Natural killer cell (primary cell): ENCODE results near the gene POLR3F. TPM values are rescaled to one million over a fixed set of nuclear protein-coding genes. Genes with fewer than 3 reads are reported as not detected.

ENCODE experiments used
- ATAC-seq, 3 donors: fragments of 150-1000 bp in 2 of 3; fragments of 200-7000 bp in 1 of 3; cut with Tn5 transposase; 1 replicate in 1 of 3; 2 replicates in 2 of 3; pipeline ENCODE4 v1.10.0; 2021; ENCODE audit warnings: mild to moderate bottlenecking in 2 of 3, moderate library complexity in 2 of 3
- DNase-seq, 2 donors: peaks; one replicate each; pipeline versions ENCODE4 v3.0.0 to v3.0.0-alpha.2; 2013 to 2021; ENCODE audit warnings: mixed read lengths in 1 of 2
- H3K27ac ChIP-seq: one replicate; pipeline ENCODE4 v1.5.1; 2013; ENCODE audit warnings: mild to moderate bottlenecking, low read length
- H3K27me3 ChIP-seq: one replicate; pipeline ENCODE4 v1.6.1; 2013; ENCODE audit warnings: low read length; ENCODE audit not compliant: control insufficient read depth, insufficient read depth
- H3K36me3 ChIP-seq: one replicate; pipeline ENCODE4 v1.6.1; 2013; ENCODE audit warnings: low read length; ENCODE audit not compliant: control insufficient read depth, insufficient read depth
- H3K4me1 ChIP-seq: one replicate; pipeline ENCODE4 v1.6.1; 2013; ENCODE audit warnings: low read length; ENCODE audit not compliant: control insufficient read depth, insufficient read depth
- H3K4me3 ChIP-seq: one replicate; pipeline ENCODE4 v1.5.1; 2013; ENCODE audit warnings: low read length
- H3K9me3 ChIP-seq: one replicate; pipeline ENCODE4 v1.6.1; 2013; ENCODE audit warnings: low read length; ENCODE audit not compliant: control insufficient read depth, insufficient read depth
- H3K27ac Mint-ChIP-seq, 2 donors: one replicate each; pipeline ENCODE4 v1.8.0; 2022; ENCODE audit warnings: mild to moderate bottlenecking in 2 of 2, mixed read lengths in 2 of 2, moderate library complexity in 1 of 2
- H3K27me3 Mint-ChIP-seq, 2 donors: one replicate each; pipeline ENCODE4 v1.8.0; 2022; ENCODE audit warnings: low read depth in 2 of 2, mixed read lengths in 2 of 2
- H3K36me3 Mint-ChIP-seq: one replicate; pipeline ENCODE4 v1.8.0; 2022; ENCODE audit warnings: mixed read lengths
- H3K4me1 Mint-ChIP-seq, 2 donors: one replicate each; pipeline ENCODE4 v1.8.0; 2022; ENCODE audit warnings: mixed read lengths in 2 of 2
- H3K4me3 Mint-ChIP-seq: one replicate; pipeline ENCODE4 v1.8.0; 2022; ENCODE audit warnings: mild to moderate bottlenecking, moderate library complexity, mixed read lengths
- H3K9me3 Mint-ChIP-seq, 2 donors: one replicate each; pipeline ENCODE4 v1.8.0; 2022; ENCODE audit warnings: mixed read lengths in 2 of 2
- CTCF ChIP-seq: fragments of 200-600 bp; IDR thresholded peaks from one replicate; pipeline ENCODE4 v1.8.0; 2022; ENCODE audit warnings: antibody characterized with exemption
- WGBS: methylation state at CpG from one replicate; pipeline ENCODE4 v1.1.7; 2013; ENCODE audit warnings: missing lambda C conversion rate; ENCODE audit not compliant: insufficient coverage; 5-methylcytosine and 5-hydroxymethylcytosine counted together
- intact Hi-C: fragments of 100-400 bp; cut with micrococcal nuclease; formaldehyde crosslinking; loops from one replicate; pipeline ENCODE4 v1.14.2; 2022
- total RNA-seq, 4 donors: library from RNA; stranded (reverse); fragments of 120-200 nt in 1 of 4; gene quantifications; one replicate each; pipeline versions ENCODE4 v1.2.3 to v1.2.4, GENCODE V29; 2013 to 2022

POLR3F gene
- total RNA-seq, 3 donors from 2014 or later (not counting 1 experiment from before 2014, with no cell fraction given), result 8.5 to 10.6 (median 8.8) TPM

DNA sequence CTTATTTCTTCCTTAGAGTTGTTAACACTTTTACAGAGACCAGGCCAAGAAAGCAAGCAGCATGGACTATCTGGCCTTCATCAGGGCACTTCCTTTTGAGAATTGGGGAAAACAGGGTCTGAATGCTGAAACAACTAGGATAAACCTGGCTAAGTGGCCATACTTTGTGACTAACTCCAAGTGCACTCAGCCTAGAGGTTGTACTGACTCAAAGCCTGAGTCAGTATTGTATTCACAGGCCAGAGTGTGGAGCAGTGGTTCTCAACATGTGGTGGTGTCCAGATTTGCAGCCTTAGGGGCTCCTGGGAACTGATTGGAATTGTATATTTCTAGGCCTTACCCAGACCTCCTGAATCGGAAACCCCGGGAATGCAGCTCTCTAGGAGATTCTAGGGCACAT is 60.6 kb downstream of the POLR3F start:
- no peaks in the 10 kb centered on the region for H3K27me3 ChIP-seq
- peaks cover 41% of the 10 kb centered on the region for H3K36me3 Mint-ChIP-seq

DNA sequence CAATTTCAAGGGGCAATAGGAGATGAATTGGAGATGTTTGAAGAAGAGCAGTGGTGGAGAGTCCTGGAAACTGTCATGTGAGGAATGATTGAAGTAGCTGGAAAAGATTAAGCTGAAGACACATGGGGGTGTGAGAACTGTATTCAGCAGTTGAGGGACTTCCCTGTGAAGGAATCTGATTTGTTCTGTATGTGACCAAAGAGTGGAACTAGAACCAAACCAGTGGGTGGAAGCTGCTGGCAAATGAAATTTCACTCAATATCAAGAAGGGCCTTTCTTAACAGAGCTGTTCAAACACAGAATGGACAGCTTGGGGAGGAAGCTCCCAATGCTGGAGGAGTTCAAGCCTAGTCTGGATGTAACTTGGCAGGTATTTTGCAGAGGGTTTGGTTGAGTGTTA is 61.9 kb downstream of the POLR3F start:
- DNase-seq (no peak), ATAC-seq (no peak)
- no peaks in the 10 kb centered on the region for H3K4me1 ChIP-seq
- H3K4me3 ChIP-seq, result no peak overlapping the region
- H3K9me3 ChIP-seq, result no peaks in the 10 kb centered on the region
- TF ChIP-seq CTCF, result no peak
- H3K27ac Mint-ChIP-seq, result peak overlapping the region in 1 of 2 donors; percentile 14
- H3K36me3 Mint-ChIP-seq, result peaks cover 41% of the 10 kb centered on the region
- intact Hi-C loops, result no loop called here
- H3K4me1 Mint-ChIP-seq, result no peaks in the 10 kb centered on the region
- H3K27me3 Mint-ChIP-seq, result no peaks in the 10 kb centered on the region
- no peaks in the 10 kb centered on the region for H3K9me3 Mint-ChIP-seq
- H3K4me3 Mint-ChIP-seq, result no peak overlapping the region
- no peaks in the 10 kb centered on the region for H3K27me3 ChIP-seq
- peaks cover 80% of the 10 kb centered on the region for H3K36me3 ChIP-seq
- H3K27ac ChIP-seq, result no peak overlapping the region

More for the DNA sequence above, 60.6 kb downstream of the POLR3F start:
- no peaks in the 10 kb centered on the region for H3K9me3 ChIP-seq
- H3K4me3 Mint-ChIP-seq, result no peak overlapping the region
- no peak overlapping the region for H3K4me3 ChIP-seq
- 100% methylated on average over 2 of the region's 2 CpGs for WGBS
- H3K27ac ChIP-seq, result no peak overlapping the region
- no peaks in the 10 kb centered on the region for H3K27me3 Mint-ChIP-seq
- no peaks in the 10 kb centered on the region for H3K4me1 Mint-ChIP-seq
- H3K4me1 ChIP-seq, result no peaks in the 10 kb centered on the region
- intact Hi-C loops, result no loop called here
- DNase-seq, result no peak
- H3K27ac Mint-ChIP-seq, result no peak overlapping the region
- no peaks in the 10 kb centered on the region for H3K9me3 Mint-ChIP-seq
- ATAC-seq, result no peak
- H3K36me3 ChIP-seq, result peaks cover 69% of the 10 kb centered on the region
- TF ChIP-seq CTCF, result no peak

GRCh38 chr20:18532626-18533025 is 65.4 kb downstream of the POLR3F start:
- Histone ChIP-seq H3K9me3 (no peaks in the 10 kb centered on the region), H3K4me3 (no peak overlapping the region), H3K4me1 (no peaks in the 10 kb centered on the region), H3K36me3 (peaks cover 71% of the 10 kb centered on the region), H3K27me3 (no peaks in the 10 kb centered on the region), H3K27ac (no peak overlapping the region)
- DNase-seq (no peak), ATAC-seq (no peak)
- TF ChIP-seq CTCF, result no peak
- Mint-ChIP-seq H3K9me3 (no peaks in the 10 kb centered on the region), H3K27me3 (no peaks in the 10 kb centered on the region), H3K27ac (no peak overlapping the region), H3K4me1 (no peaks in the 10 kb centered on the region), H3K4me3 (no peak overlapping the region), H3K36me3 (peaks cover 24% of the 10 kb centered on the region)
- 89% methylated on average over 2 of the region's 6 CpGs for WGBS
- intact Hi-C loops, result no loop called here

DNA sequence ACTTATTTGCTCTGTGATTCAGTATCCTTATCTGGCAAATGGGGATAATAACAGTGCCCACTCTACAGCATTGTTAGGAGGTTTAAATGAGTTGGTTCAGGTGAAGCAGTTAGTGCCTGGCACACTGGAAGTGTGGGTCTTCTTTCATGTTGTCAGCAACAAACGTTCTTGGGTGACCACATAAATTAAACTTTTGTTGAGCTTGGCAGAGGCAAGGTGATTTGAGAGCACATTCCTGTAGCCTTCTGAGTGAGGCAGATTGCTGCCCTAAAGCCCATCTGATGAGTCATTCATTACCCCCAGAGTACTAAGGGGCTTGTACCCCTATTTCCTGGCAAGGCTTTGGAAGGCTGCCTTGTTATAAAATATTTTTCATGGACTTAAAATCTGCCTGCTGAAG is 66.3 kb downstream of the POLR3F start:
- Mint-ChIP-seq H3K4me1 (no peaks in the 10 kb centered on the region), H3K27ac (no peak overlapping the region), H3K4me3 (no peak overlapping the region), H3K27me3 (no peaks in the 10 kb centered on the region), H3K36me3 (peaks cover 20% of the 10 kb centered on the region), H3K9me3 (no peaks in the 10 kb centered on the region)
- intact Hi-C loops, result no loop called here
- no peak overlapping the region for H3K27ac ChIP-seq
- peaks cover 63% of the 10 kb centered on the region for H3K36me3 ChIP-seq
- no peaks in the 10 kb centered on the region for H3K27me3 ChIP-seq
- H3K4me3 ChIP-seq, result no peak overlapping the region
- DNase-seq (no peak), ATAC-seq (no peak)
- H3K4me1 ChIP-seq, result no peaks in the 10 kb centered on the region
- WGBS, result 47% methylated on average over 1 of the region's 1 CpG
- H3K9me3 ChIP-seq, result no peaks in the 10 kb centered on the region
- no peak for TF ChIP-seq CTCF
